Neural crest cell (in vitro differentiated cells): ENCODE measurements around the gene GPER1. TPM values are rescaled to one million over a fixed set of nuclear protein-coding genes. Genes with fewer than 3 reads are reported as not detected.
A peak's percentile ranks its signal among the peaks of the same experiment; 100 is the strongest.

Experiments
- DNase-seq: peaks from one replicate; pipeline ENCODE4 v3.0.0; 2021; ENCODE audit warnings: low read depth, mixed read lengths, low spot score
- H3K27ac Mint-ChIP-seq: one replicate; pipeline ENCODE4 v1.8.0; 2021; ENCODE audit warnings: mild to moderate bottlenecking, mixed read lengths; ENCODE audit not compliant: unreplicated experiment
- H3K27me3 Mint-ChIP-seq: 2 replicates; pipeline ENCODE4 v1.8.0; 2021; ENCODE audit warnings: low read depth, mild to moderate bottlenecking, mixed read lengths
- H3K36me3 Mint-ChIP-seq: 2 replicates; pipeline ENCODE4 v1.8.0; 2021; ENCODE audit warnings: low read depth, mild to moderate bottlenecking, mixed read lengths
- H3K4me1 Mint-ChIP-seq: 2 replicates; pipeline ENCODE4 v1.8.0; 2021; ENCODE audit warnings: mixed read lengths
- H3K4me3 Mint-ChIP-seq: one replicate; pipeline ENCODE4 v1.8.0; 2021; ENCODE audit warnings: mild to moderate bottlenecking, mixed read lengths
- H3K9me3 Mint-ChIP-seq: 2 replicates; pipeline ENCODE4 v1.8.0; 2021; ENCODE audit warnings: mixed read lengths
- CTCF ChIP-seq: fragments of 200-600 bp; sonication (generic); conservative IDR thresholded peaks from 2 replicates; pipeline ENCODE4 v1.5.0; 2021; ENCODE audit warnings: antibody characterized with exemption, mild to moderate bottlenecking
- total RNA-seq: library from RNA; stranded (reverse); gene quantifications from 2 replicates; pipeline ENCODE4 v1.2.1, GENCODE V29; 2021

GPER1 gene
- total RNA-seq, 1 donor from 2014 or later, result 0.91 TPM

- H3K4me3 Mint-ChIP-seq, result no peak overlapping the region
- DNase-seq, result no peak
- no peaks in the 10 kb centered on the region for H3K9me3 Mint-ChIP-seq
- no peak overlapping the region for H3K27ac Mint-ChIP-seq
- H3K4me1 Mint-ChIP-seq, result peaks cover 54% of the 10 kb centered on the region
- no peaks in the 10 kb centered on the region for H3K36me3 Mint-ChIP-seq
- H3K27me3 Mint-ChIP-seq, result peaks cover 10% of the 10 kb centered on the region
- no peak for TF ChIP-seq CTCF
Measured at GRCh38 chr7:1085266-1085665, 2.6 kb upstream of the GPER1 start.

GRCh38 chr7:1085910-1086421, 1.9 kb upstream of the GPER1 start:
- DNase-seq, result no peak
- TF ChIP-seq CTCF, result no peak
- H3K9me3 Mint-ChIP-seq, result no peaks in the 10 kb centered on the region
- no peak overlapping the region for H3K4me3 Mint-ChIP-seq
- H3K27me3 Mint-ChIP-seq, result peaks cover 10% of the 10 kb centered on the region
- peaks cover 49% of the 10 kb centered on the region for H3K4me1 Mint-ChIP-seq
- no peaks in the 10 kb centered on the region for H3K36me3 Mint-ChIP-seq
- no peak overlapping the region for H3K27ac Mint-ChIP-seq

- Mint-ChIP-seq H3K4me1 (peaks cover 49% of the 10 kb centered on the region), H3K9me3 (no peaks in the 10 kb centered on the region), H3K27ac (peak overlapping the region; percentile 27), H3K36me3 (no peaks in the 10 kb centered on the region), H3K27me3 (peaks cover 10% of the 10 kb centered on the region), H3K4me3 (peak overlapping the region; percentile 13)
- DNase-seq, result peak; percentile 74
- TF ChIP-seq CTCF, result peak; percentile 97
Measured at GRCh38 chr7:1086588-1087464, 1.1 kb upstream of the GPER1 start.

DNA sequence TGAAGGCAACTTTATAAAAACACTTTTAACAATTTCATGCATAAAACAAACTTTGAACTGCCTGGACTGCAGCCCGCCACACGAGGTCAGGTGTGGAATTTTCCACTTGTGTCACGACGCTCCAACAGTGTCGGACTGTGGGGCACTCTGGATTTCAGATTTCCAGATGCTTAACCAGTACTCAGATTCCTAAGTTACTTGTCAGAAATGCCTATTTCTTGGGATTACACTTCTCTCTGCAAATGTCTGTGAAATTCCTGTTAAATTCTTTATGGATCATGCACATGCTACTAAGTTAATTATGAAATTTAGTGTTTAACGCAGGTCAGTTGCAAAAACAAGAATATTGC, 473 bp upstream of the GPER1 start:
- no peak for TF ChIP-seq CTCF
- no peaks in the 10 kb centered on the region for H3K36me3 Mint-ChIP-seq
- H3K4me1 Mint-ChIP-seq, result peaks cover 42% of the 10 kb centered on the region
- H3K9me3 Mint-ChIP-seq, result no peaks in the 10 kb centered on the region
- H3K27me3 Mint-ChIP-seq, result peaks cover 10% of the 10 kb centered on the region
- peak overlapping the region; percentile 13 for H3K4me3 Mint-ChIP-seq
- H3K27ac Mint-ChIP-seq, result no peak overlapping the region
- no peak for DNase-seq

DNA sequence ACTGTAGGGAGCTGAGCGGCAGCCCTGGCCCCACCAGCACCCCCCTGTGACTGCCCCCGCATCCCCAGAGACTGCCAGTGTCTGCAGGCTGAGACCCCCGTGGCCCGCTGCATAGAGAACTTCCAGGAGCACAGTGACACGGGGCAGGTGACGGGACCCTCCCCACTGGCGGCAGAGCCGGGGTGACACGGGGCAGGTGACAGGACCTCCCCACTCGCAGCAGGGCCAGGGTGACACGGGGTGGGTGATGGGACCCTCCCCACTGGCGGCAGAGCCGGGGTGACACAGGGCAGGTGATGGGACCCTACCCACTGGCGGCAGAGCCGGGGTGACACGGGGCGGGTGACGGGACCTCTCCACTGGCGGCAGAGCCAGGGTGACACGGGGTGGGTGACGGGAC, 2.3 kb downstream of the GPER1 start:
- Mint-ChIP-seq H3K4me3 (no peak overlapping the region), H3K27ac (no peak overlapping the region), H3K36me3 (no peaks in the 10 kb centered on the region), H3K27me3 (peaks cover 10% of the 10 kb centered on the region), H3K9me3 (no peaks in the 10 kb centered on the region), H3K4me1 (peaks cover 29% of the 10 kb centered on the region)
- no peak for TF ChIP-seq CTCF
- no peak for DNase-seq
